SU-DHL-6 (cell line): Measurements from ENCODE around the gene STYXL2.

Source experiments
- EZH2phosphoT487 ChIP-seq: fragments of 200-600 bp; sonication (generic), shearing (Covaris generic); conservative IDR thresholded peaks from 2 replicates; pipeline ENCODE4 v1.6.1; 2018; ENCODE audit warnings: mild to moderate bottlenecking, antibody characterized with exemption, low read length, moderate library complexity, mixed read lengths
- TF ChIP-seq, protein P1 (sequence below): fragments of 200-600 bp; sonication (generic); IDR thresholded peaks from one replicate; pipeline ENCODE4 v1.5.1; 2017; ENCODE audit warnings: antibody characterized with exemption, mild to moderate bottlenecking, low read length, moderate library complexity; ENCODE audit not compliant: insufficient read depth, poor library complexity, severe bottlenecking

DNA sequence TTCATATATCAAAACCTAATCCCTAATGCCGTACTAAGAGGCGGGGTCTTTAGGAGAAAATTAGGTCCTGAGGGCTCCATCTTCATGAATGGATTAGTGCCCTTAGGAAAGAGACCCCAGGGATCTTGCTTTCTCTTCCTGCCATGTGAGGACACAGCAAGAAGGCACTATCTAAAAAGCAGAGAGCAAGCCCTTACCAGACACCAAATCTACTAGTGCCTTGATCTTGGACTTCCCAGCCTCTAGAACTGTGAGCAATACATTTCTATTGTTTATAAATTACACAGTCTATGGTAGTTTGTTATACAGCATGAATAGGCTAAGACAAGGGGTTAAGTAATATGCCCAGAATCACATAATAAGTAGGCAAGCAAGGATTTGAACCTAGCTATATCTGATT lies 42.9 kb downstream of the STYXL2 start:
- TF ChIP-seq, protein P1, sequence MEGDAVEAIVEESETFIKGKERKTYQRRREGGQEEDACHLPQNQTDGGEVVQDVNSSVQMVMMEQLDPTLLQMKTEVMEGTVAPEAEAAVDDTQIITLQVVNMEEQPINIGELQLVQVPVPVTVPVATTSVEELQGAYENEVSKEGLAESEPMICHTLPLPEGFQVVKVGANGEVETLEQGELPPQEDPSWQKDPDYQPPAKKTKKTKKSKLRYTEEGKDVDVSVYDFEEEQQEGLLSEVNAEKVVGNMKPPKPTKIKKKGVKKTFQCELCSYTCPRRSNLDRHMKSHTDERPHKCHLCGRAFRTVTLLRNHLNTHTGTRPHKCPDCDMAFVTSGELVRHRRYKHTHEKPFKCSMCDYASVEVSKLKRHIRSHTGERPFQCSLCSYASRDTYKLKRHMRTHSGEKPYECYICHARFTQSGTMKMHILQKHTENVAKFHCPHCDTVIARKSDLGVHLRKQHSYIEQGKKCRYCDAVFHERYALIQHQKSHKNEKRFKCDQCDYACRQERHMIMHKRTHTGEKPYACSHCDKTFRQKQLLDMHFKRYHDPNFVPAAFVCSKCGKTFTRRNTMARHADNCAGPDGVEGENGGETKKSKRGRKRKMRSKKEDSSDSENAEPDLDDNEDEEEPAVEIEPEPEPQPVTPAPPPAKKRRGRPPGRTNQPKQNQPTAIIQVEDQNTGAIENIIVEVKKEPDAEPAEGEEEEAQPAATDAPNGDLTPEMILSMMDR: no peak
- no peak for TF ChIP-seq EZH2phosphoT487
